GM13977 (cell line): ENCODE results near the gene LAPTM4A.

Experiments used
- DNase-seq: peaks from one replicate; pipeline ENCODE4 v3.0.0; 2012; ENCODE audit warnings: low spot score
- CTCF ChIP-seq: IDR thresholded peaks from 2 replicates; pipeline ENCODE4 v1.5.1; 2012; ENCODE audit warnings: mild to moderate bottlenecking, control low read depth; ENCODE audit not compliant: insufficient read depth; ENCODE audit errors: extremely low read depth, missing control alignments
- in situ Hi-C: fragments of 300-500 bp; cut with MboI; formaldehyde crosslinking; loops from one replicate; pipeline ENCODE4 v1.12.0; 2022; ENCODE audit warnings: low sequenced_read_pairs, low pct_unique_long_range_greater_than_20kb, mixed read lengths, inconsistent platforms; ENCODE audit not compliant: unreplicated experiment

LAPTM4A gene

GRCh38 chr2:20051532-20052228, at the start of gene LAPTM4A:
Gene LAPTM4A (minus strand): TSS chr2:20051628. CDS start chr2:20051520, 108 bp downstream.
- DNase-seq, result peak; percentile 95
- in situ Hi-C loops, result no loop called here
- TF ChIP-seq CTCF, result no peak

- no peak for DNase-seq
- TF ChIP-seq CTCF, result no peak
- in situ Hi-C loops, result no loop called here
Observed at GRCh38 chr2:20100711-20101110, 49.3 kb upstream of the LAPTM4A start.

- no peak for TF ChIP-seq CTCF
- in situ Hi-C loops, result loop anchor here (10.0 kb wide), 1 partner anchor 85 kb away; the partner anchor contains the start of gene MATN3
- no peak for DNase-seq
Observed at GRCh38 chr2:20099780-20100179, 48.4 kb upstream of the LAPTM4A start.

GRCh38 chr2:20097889-20098714, 46.7 kb upstream of the LAPTM4A start:
- peak; percentile 89 for DNase-seq
- in situ Hi-C loops, result loop anchor here (10.0 kb wide), 1 partner anchor 83 kb away; the partner anchor contains the start of gene MATN3
- TF ChIP-seq CTCF, result peak; percentile 90

GRCh38 chr2:20095469-20095868, 44.0 kb upstream of the LAPTM4A start:
- in situ Hi-C loops, result loop anchor here (10.0 kb wide), 1 partner anchor 81 kb away; the partner anchor contains the start of gene MATN3
- TF ChIP-seq CTCF, result no peak
- DNase-seq, result no peak

GRCh38 chr2:20094955-20095354, 43.5 kb upstream of the LAPTM4A start:
- DNase-seq, result no peak
- in situ Hi-C loops, result loop anchor here (10.0 kb wide), 1 partner anchor 80 kb away; the partner anchor contains the start of gene MATN3
- TF ChIP-seq CTCF, result no peak
